22Rv1 (cell line): ENCODE results near the gene PDE6C.

Experiments used
- H3K27ac ChIP-seq: fragments of 450-650 bp; 2 replicates; pipeline ENCODE4 v1.5.1; 2017
- CTCF ChIP-seq: fragments of 450-650 bp; IDR thresholded peaks from 2 replicates; pipeline ENCODE4 v1.5.1; 2017; ENCODE audit warnings: mild to moderate bottlenecking
- ZFX ChIP-seq: fragments of 450-650 bp; IDR thresholded peaks from 2 replicates; pipeline ENCODE4 v1.6.1; 2017; ENCODE audit warnings: antibody characterized with exemption, borderline replicate concordance

PDE6C gene

GRCh38 chr10:93715345-93715744 is 103.0 kb downstream of the PDE6C start:
- no peak overlapping the region for H3K27ac ChIP-seq
- TF ChIP-seq CTCF, result no peak
- TF ChIP-seq ZFX, result no peak
